ENCODE results near the gene FAM118B.
"Not testable (repeated sequence)": the region's sequence is repeated elsewhere in the genome, so short reads cannot be mapped to it uniquely, and the experiment has no call there.

The FAM118B gene

DNA sequence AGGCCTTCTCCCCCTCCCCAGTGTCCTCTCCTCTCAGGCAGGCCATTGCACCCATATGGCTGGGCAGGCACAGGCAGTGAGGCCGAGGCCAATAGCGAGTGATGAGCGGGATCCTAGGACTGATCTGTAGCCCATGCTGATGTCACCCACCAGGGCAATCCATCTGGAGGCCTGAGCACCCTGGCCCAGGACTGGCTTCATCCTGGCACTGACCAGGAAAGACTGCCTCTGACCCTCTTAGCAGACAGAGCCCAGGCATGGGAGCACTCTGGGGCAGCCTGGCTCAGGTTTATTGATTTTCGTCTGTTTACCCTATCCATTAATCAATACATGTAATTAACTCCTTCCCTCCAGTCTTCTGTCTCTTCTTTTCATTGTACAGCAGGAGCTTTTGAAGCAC lies 66.2 kb downstream of the FAM118B start:
- DNase-seq, result no peak

- DNase-seq, result no peak
Measured at GRCh38 chr11:126279191-126279590, 67.6 kb downstream of the FAM118B start.

DNA sequence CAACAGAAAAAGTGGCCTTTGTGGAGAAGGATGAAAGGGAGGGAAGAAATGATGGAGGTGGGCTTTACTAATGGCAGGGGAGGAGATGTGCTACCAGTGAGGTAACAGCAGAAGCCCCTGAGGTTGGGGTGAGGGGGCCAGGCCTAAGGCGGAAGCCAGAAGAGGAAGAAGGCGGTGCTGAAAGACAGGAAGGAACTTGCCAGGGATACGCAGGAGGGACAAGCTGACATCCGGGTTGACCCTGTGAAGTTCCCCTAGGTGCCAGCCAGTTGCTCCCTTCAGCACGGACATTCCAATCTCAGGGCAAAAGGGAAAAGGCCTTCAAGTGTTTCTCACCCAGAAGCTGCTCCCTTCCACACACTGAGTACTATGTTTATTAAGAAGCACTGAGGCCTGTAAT lies 69.0 kb downstream of the FAM118B start:
- no peak for DNase-seq

DNA sequence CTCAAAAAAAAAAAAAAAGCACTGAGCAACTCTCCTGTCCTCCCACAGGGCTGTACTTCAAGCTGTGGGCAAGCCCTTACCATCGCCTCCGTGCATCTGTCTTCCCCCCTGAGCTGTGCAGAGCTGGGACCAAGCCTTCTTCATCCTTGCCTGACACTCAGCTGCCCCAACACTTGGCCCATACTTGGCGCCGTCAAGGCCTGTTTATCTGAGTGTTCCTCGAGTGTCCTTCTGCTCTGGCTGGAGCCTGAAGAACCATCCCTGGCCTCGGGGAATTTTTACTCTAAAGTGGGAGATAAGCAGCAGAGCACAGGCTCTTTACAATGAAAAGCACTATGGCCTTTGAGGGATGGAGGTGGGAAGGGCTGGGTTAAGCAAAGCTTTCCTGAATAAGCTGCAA lies 69.7 kb downstream of the FAM118B start:
- no peak for DNase-seq

GRCh38 chr11:126281666-126282175 lies 70.1 kb downstream of the FAM118B start:
- DNase-seq, result no peak

- no peak for DNase-seq
Measured at GRCh38 chr11:126282361-126282735, 70.8 kb downstream of the FAM118B start.

- peak; percentile 37 to 62 for DNase-seq
Measured at GRCh38 chr11:126282736-126283591, 71.4 kb downstream of the FAM118B start, which contains the start of gene TIRAP. TIRAP (plus strand) TSS chr11:126283093; CDS start chr11:126290895, 7,802 bp downstream.

GRCh38 chr11:126284829-126285228 lies 73.2 kb downstream of the FAM118B start:
- peak; percentile 57 to 68 for DNase-seq

DNA sequence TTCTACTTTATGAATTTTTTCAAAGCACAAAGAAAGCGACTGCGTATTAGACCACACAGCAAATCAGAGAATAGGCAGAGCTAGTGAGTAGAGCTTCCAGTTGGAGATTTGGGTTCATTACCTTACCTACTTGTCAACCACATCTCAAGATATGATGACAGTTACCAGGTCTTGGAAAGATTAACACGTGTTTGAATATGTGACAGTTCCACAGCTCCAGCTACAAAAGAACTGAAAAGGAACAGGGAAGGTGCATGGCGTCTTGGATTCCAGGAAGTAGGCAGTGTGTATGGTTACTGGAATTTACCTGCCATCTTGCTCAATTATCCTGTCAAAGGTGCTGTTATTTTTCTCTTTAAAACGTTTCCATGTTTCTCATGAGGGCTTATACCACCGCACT lies 76.7 kb downstream of the FAM118B start:
- DNase-seq, result no peak

DNA sequence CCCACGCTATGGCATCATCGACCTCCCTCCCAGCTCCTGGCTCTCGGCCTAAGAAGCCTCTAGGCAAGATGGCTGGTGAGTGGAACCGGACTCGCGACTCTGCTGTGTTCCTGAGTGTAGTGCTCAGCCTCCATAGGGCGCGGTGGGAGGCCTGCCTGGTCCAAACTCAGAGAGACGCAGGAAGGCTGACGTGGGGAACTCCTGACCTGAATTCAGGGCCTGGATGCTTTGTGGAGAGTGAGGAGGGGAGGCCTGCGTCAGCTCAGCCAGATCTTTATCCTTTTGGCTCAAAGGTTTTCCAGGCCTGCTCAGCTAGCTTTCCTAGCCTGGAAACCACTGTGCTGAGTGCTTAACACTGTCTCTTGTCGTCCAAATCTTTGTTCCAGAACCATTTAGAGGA lies 79.3 kb downstream of the FAM118B start:
- no peak for DNase-seq

GRCh38 chr11:126293726-126294125 lies 82.1 kb downstream of the FAM118B start:
- no peak for DNase-seq

GRCh38 chr11:126297004-126297403 lies 85.4 kb downstream of the FAM118B start:
- no peak for DNase-seq

- peak; percentile 44 to 57 for DNase-seq
Measured at GRCh38 chr11:126303623-126304456, 92.3 kb downstream of the FAM118B start, which contains the start of gene DCPS. DCPS (plus strand) TSS chr11:126304060; CDS start chr11:126304081, 21 bp downstream.

GRCh38 chr11:126304457-126305075 lies 93.0 kb downstream of the FAM118B start:
- no peak for DNase-seq

- DNase-seq, result no peak
Measured at GRCh38 chr11:126305699-126306098, 94.1 kb downstream of the FAM118B start.

DNA sequence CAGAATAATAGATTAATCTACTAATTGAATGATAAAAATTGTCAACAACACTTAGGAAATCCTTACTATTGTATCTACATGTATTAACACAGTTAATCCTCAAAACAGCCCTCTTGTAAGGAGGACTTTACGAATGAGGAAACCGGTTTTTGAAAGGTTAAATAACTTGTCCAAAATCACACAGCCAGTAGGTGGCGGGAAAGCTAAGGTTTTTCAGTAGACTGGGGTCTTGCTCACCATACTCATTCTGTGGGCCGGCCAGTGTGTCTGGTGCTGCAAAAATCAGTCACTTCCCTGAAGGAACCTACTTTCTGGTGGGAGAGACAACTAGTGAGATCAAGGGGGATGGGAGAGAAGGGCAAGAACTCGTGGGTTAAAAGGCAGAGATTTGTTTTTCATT lies 96.1 kb downstream of the FAM118B start:
- DNase-seq, result peak in 1 of 2 donors; percentile 49

DNA sequence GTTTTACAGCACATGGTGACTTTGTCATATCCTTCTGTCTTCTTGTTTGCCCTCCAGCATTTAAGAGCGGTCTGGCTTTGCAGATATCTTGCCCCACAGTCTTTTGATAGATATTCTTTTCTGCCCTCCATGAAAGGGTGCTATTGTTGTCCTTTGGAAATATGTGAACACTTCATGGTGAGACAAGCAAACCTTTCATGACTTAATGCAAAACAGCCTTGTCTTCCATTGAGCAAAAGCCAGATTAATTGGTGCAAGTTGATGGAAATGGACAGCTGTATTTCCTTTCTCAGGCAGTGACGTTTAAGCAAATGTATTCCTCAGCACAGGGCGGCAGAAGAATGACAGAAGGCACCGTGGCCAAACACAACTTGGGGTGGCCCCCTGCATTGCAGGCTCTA lies 96.7 kb downstream of the FAM118B start:
- no peak for DNase-seq

DNA sequence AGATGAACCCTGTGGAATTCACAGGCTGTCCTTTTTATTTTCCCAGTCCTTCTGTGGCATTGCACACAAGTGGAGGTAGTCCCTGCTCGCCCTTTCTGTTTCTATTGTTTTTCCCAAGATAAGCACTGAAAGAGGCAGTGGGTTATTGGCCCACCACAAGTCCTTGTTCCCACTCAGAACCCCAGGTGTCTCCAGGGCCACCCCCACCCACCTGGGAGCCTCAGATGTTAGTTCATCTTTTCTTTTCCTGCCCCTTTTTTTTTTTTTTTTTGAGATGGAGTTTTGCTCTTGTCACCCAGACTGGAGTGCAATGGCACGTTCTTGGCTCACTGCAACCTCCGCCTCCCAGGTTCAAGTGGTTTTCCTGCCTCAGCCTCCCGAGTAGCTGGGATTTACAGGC lies 97.2 kb downstream of the FAM118B start:
- DNase-seq, result not testable (repeated sequence)

DNA sequence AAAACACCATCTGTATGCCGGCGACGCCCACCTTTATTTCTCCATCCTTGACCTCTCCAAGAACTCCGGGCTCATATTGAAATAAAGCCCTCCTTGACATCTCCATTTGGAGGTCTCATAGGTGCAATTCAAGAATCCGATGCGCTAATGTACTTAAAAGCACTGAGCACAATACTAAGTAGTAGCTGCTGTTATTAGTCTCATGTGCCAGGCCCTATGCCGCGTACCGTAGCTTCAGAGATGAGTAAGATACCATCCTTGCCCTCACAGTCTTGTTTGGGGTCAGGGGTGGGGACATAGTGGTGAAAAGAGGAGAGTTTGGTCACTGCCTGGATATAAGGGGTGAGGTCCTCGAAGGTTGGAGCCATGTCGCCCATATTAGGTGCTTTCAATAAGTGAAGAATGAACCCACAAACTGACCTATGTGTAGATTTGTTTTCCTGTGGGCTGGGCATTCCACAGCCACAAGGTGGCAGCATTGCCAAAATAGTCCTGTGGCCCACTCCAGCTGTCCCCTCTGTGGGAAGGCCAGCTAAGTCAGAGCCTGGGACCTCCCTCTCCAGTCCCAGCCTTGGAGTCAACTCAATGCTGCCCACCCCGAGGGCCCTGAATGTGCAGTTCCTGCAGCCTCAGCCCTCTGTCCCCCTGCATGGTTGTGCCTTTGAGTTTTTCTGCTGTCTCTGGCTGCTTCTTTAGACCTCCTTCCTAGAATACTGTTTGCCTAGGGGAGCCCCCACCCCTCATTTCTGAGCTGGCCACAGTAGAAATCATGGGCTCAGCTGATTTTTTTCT lies 98.8 kb downstream of the FAM118B start:
- peak; percentile 41 to 47 for DNase-seq

- DNase-seq, result no peak
Measured at GRCh38 chr11:126310992-126311310, 99.4 kb downstream of the FAM118B start.

DNA sequence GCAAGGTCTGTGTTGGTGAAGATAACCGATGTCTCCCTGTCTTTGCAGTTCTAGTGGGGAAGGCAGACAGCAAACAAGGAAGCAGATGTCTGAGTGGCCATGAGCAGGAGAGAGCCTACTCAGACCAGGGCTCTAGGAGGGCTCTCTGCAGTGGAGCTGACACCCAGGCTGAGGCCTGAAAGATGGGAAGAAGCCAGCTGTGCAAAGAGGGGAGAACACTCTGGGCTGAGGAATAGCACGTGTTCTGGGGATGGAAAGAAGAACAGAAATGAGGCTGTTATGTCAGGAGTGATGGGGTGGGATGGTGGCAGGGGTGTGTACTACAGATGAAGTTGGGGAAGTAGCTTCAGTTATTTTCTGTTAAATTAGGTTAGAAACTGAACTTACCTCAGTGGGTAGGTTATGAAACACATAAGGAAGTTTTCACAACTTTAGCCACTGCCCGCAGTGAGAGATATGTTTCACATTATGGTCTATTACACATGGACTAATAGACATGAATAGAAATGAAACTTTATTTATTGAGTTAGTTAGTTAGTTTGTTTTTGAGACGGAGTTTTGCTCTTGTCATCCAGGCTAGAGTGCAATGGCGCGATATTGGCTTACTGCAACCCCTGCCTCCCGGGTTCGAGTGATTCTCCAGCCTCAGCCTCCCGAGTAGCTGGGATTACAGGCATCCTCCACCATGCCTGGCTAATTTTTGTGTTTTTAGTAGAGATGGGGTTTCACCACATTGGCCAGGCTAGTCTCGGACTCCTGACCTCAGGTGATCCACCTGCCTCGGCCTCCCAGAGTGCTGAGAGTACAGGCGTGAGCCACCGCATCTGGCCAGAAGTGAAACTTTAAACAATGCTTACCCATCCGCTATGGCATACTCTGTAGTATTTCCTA lies 100.1 kb downstream of the FAM118B start:
- DNase-seq, result no peak

Measured in bone marrow (tissue), 2 donors.